ENCODE measurements around the gene CRP. TPM values are rescaled to one million over a fixed set of nuclear protein-coding genes. Genes with fewer than 3 reads are reported as not detected.

The CRP gene
- total RNA-seq, 4 donors from 2014 or later = 0.38 to 0.96 TPM; not detected in 2

DNA sequence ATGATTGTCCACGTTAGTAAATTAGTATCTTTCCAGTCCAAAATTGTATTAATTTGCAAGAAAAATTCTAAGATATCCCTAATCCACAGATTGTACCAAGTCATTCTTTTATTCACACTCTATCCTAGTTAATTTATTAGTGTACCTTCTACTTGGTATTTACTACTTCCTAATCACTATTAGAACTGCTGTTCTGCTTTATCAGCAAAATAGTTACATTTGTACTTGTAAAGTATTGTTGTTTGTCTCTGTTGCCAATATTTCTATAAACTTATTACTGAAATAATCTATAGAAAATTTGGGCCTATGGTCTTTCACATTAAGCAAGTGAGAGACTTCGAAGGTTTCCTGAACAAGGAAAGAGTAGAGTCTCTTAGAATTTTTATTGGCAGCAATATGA lies 5.6 kb upstream of the CRP start:
- no peak for DNase-seq (ENCODE audit: low spot score)
- TF ChIP-seq CTCF (IDR thresholded peaks at IDR 0.05) = no peak
- ATAC-seq (ENCODE audit: low FRiP score) = no peak

DNA sequence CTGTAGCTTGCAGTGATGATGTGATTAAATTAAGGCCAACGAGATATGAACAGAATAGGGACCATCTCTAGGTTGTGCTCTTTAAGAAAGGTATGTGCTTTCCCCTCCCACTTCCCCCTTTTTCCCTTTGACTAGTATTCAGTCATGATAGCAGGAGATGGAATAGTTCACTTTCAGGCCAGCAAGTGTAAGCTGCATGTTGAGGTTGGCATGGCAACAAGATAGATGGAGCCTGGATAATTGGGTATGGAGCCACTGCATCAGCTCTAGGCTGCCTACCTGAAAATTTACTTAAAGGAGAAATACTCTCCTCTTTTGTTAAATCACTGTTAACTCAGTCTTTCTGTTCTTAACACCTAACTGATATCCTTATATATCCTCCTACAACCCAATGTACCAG lies 1.5 kb upstream of the CRP start:
- no peak for TF ChIP-seq CTCF (IDR thresholded peaks at IDR 0.05)
- DNase-seq (ENCODE audit: low spot score) = no peak
- no peak for ATAC-seq (ENCODE audit: low FRiP score)

DNA sequence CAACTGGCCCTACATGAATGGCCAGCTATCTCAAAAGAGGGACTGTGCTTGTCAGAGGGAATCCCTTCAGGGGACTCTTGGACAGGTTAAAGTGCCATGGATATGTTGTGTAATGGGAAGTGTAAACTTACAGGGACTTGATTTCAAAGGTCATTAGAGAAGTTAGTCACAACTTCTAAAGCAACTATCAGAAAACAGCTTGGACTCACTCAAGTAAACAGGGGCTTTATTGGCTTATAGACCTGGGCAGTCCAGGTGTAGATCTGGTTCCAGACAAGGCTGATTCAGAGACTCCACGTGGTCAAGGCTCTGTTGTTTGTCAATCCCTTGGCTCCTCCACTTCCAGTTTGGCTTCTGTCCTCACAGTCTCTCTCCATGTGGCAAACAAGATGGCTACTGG lies 2.3 kb downstream of the CRP start:
- no peak for ATAC-seq (ENCODE audit: low FRiP score)
- TF ChIP-seq CTCF (IDR thresholded peaks at IDR 0.05) = no peak
- DNase-seq (ENCODE audit: low spot score) = no peak

DNA sequence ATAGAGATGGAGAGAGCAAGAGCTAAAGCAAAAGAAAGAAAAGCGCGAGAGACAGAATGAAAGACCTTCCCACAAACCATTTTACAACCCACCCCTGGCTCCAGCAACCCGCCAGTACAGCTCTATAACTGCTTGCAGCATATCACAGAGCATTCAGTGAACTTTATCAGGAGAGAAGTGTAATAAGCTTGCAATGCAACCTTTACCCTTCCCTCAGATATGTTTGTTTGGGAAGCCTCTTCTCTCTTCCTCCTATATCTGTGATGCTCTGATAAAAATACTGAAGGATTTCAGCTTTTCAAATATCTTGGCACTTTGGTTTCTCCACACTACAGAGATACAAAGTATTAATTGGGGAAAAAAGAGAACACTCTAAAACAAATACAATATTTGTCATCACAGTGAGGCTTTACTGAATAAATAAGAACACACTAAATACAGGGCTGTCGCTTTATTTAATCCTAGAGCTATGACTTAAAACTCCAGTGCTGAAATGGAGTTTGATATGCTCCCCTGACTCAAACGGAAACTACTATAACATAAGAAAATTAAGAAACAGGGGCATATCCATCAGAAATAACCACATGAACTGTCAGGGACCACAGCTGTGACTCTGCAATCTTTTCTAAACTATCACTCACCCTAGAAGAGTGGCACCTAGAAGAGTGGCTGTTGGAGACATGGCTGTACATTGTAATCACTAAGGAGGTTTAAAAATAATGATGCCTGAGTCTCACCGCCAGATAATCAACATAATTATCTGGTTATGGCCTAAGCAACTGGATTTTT lies 6.7 kb downstream of the CRP start:
- ATAC-seq (ENCODE audit: low FRiP score) (no peak), DNase-seq (ENCODE audit: low spot score) (no peak)

DNA sequence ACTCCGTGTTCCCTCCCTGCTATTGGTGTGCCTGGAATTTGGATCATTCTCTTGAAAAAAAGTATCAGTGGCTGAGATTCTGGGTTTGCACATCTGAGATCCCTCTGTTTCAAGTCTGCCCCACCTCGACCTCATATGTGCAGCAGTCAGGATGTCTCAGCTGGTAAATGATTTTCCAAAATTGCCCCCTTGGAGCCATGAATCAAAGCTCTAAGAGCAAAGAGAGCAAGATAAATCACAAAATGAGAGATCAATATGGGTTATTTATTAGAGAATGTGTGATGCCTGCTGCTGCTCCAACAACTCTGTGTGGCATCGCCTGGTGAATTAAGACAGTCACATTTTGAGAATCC lies 8.5 kb downstream of the CRP start:
- no peak for DNase-seq (ENCODE audit: low spot score)

More for the DNA sequence above, 6.7 kb downstream of the CRP start:
- TF ChIP-seq CTCF (IDR thresholded peaks at IDR 0.05) = no peak

GRCh38 chr1:159705251-159705903 lies 9.0 kb downstream of the CRP start:
- no peak for ATAC-seq (ENCODE audit: low FRiP score)
- no peak for TF ChIP-seq CTCF (IDR thresholded peaks at IDR 0.05)
- DNase-seq (ENCODE audit: low spot score) = no peak

More for the DNA sequence above, 8.5 kb downstream of the CRP start:
- no peak for TF ChIP-seq CTCF (IDR thresholded peaks at IDR 0.05)
- ATAC-seq (ENCODE audit: low FRiP score) = no peak

GRCh38 chr1:159704481-159704880 lies 9.9 kb downstream of the CRP start:
- ATAC-seq (ENCODE audit: low FRiP score) (no peak), DNase-seq (ENCODE audit: low spot score) (no peak)
- TF ChIP-seq CTCF (IDR thresholded peaks at IDR 0.05) = no peak
